Measurements from ENCODE around the gene FASTK. TPM values are rescaled to one million over a fixed set of nuclear protein-coding genes. Genes with fewer than 3 reads are reported as not detected.

The FASTK gene
- total RNA-seq, 1 donor from 2014 or later, result 81.1 TPM

- intact Hi-C loops (cut with DNase I), result loop anchor here (5.0 to 10.0 kb wide), 2 partner anchors 124 to 181 kb away; partner anchors contain the start of gene SMARCD3
- DNase-seq (no peak), ATAC-seq (ENCODE audit: poor library complexity) (no peak)
Observed at GRCh38 chr7:151120896-151121295, 40.3 kb upstream of the FASTK start.

- DNase-seq (no peak), ATAC-seq (ENCODE audit: poor library complexity) (no peak)
- intact Hi-C loops (cut with DNase I), result loop anchor here (5.0 to 10.0 kb wide), 3 partner anchors 85 to 182 kb away; partner anchors contain the start of gene SMARCD3
Observed at GRCh38 chr7:151119902-151120301, 39.3 kb upstream of the FASTK start.

GRCh38 chr7:151119055-151119415 lies 38.4 kb upstream of the FASTK start:
- intact Hi-C loops (cut with DNase I), result loop anchor here (10.0 kb wide), 1 partner anchor 84 kb away; no protein-coding TSS in a partner anchor
- DNase-seq (no peak), ATAC-seq (ENCODE audit: poor library complexity) (no peak)

GRCh38 chr7:151118108-151119054 lies 37.8 kb upstream of the FASTK start:
- ATAC-seq (ENCODE audit: poor library complexity), result no peak
- DNase-seq, result no peak
- intact Hi-C loops (cut with DNase I), result loop anchor here (10.0 kb wide), 1 partner anchor 84 kb away; no protein-coding TSS in a partner anchor

- ATAC-seq (ENCODE audit: poor library complexity), result no peak
- no peak for DNase-seq
- intact Hi-C loops (cut with DNase I), result loop anchor here (10.0 kb wide), 1 partner anchor 83 kb away; no protein-coding TSS in a partner anchor
Observed at GRCh38 chr7:151117565-151117964, 37.0 kb upstream of the FASTK start.

GRCh38 chr7:151116603-151117440 lies 36.2 kb upstream of the FASTK start:
- intact Hi-C loops (cut with DNase I), result loop anchor here (10.0 kb wide), 1 partner anchor 82 kb away; no protein-coding TSS in a partner anchor
- no peak for ATAC-seq (ENCODE audit: poor library complexity)
- no peak for DNase-seq

GRCh38 chr7:151115836-151116418 lies 35.3 kb upstream of the FASTK start:
- DNase-seq (no peak), ATAC-seq (ENCODE audit: poor library complexity) (no peak)
- intact Hi-C loops (cut with DNase I), result loop anchor here (10.0 kb wide), 1 partner anchor 81 kb away; no protein-coding TSS in a partner anchor

- intact Hi-C loops (cut with DNase I), result loop anchor here (10.0 kb wide), 1 partner anchor 80 kb away; no protein-coding TSS in a partner anchor
Observed at GRCh38 chr7:151115121-151115835, 34.7 kb upstream of the FASTK start.

GRCh38 chr7:151114151-151115090 lies 33.8 kb upstream of the FASTK start:
- no peak for ATAC-seq (ENCODE audit: poor library complexity)
- DNase-seq, result no peak
- intact Hi-C loops (cut with DNase I), result loop anchor here (10.0 kb wide), 1 partner anchor 80 kb away; no protein-coding TSS in a partner anchor

More at GRCh38 chr7:151115121-151115835, 34.7 kb upstream of the FASTK start:
- DNase-seq (no peak), ATAC-seq (ENCODE audit: poor library complexity) (peak; percentile 55)

GRCh38 chr7:151113344-151114150 lies 32.9 kb upstream of the FASTK start:
- ATAC-seq (ENCODE audit: poor library complexity) (no peak), DNase-seq (no peak)
- intact Hi-C loops (cut with DNase I), result loop anchor here (10.0 kb wide), 1 partner anchor 79 kb away; no protein-coding TSS in a partner anchor

GRCh38 chr7:151110941-151111645 lies 30.5 kb upstream of the FASTK start:
- intact Hi-C loops (cut with DNase I), result loop anchor here (10.0 kb wide), 1 partner anchor 76 kb away; no protein-coding TSS in a partner anchor
- peak; percentile 83 for ATAC-seq (ENCODE audit: poor library complexity)

GRCh38 chr7:151110236-151110940 lies 29.8 kb upstream of the FASTK start:
- ATAC-seq (ENCODE audit: poor library complexity) (no peak), DNase-seq (no peak)
- intact Hi-C loops (cut with DNase I), result loop anchor here (10.0 kb wide), 1 partner anchor 76 kb away; no protein-coding TSS in a partner anchor

More at GRCh38 chr7:151110941-151111645, 30.5 kb upstream of the FASTK start:
- peak; percentile 84 for DNase-seq

- intact Hi-C loops (cut with DNase I), result loop anchor here (10.0 kb wide), 1 partner anchor 75 kb away; no protein-coding TSS in a partner anchor
- ATAC-seq (ENCODE audit: poor library complexity), result peak; percentile 71
- peak; percentile 74 for DNase-seq
Observed at GRCh38 chr7:151109094-151110048, 28.8 kb upstream of the FASTK start.
